HCT116 (cell line): ENCODE measurements around the gene ANKS4B. TPM values are rescaled to one million over a fixed set of nuclear protein-coding genes. Genes with fewer than 3 reads are reported as not detected.
"Not testable (repeated sequence)": the region's sequence is repeated elsewhere in the genome, so short reads cannot be mapped to it uniquely, and the experiment has no call there.

ENCODE experiments used
- ATAC-seq: fragments of 200-7000 bp; cut with Tn5 transposase; 2 replicates; pipeline ENCODE4 v1.9.1; 2020; ENCODE audit warnings: mild to moderate bottlenecking, moderate library complexity
- BruUV-seq: library from RNA; stranded (reverse); fragments of 400-500 nt; replicated peaks from 2 replicates; lab custom pipeline; 2021; lab: Mats Ljungman, UMichigan
- CTCF ChIA-PET: fragments of 300-600 bp; sonication (Branson Sonifier 250); formaldehyde crosslinking; loops from one replicate; lab custom pipeline; 2021; ENCODE audit warnings: antibody characterized with exemption; lab: Charles Lee
- POLR2A ChIA-PET: fragments of 300-600, 350-600 bp; sonication (Branson Sonifier 250); formaldehyde crosslinking; loops from one replicate; lab custom pipeline; 2021; ENCODE audit warnings: antibody characterized with exemption; lab: Charles Lee
- RAD21 ChIA-PET, 2 experiments: fragments of 300-600 bp; sonication (Branson Sonifier 250); formaldehyde crosslinking; loops; one replicate each; lab custom pipeline; 2023; ENCODE audit warnings: low total read pairs in 2 of 2; ENCODE audit not compliant: uncharacterized antibody in 2 of 2, unreplicated experiment in 2 of 2, low non-redundant PET in 1 of 2; lab: Charles Lee
- DNase-seq: peaks from one replicate; pipeline ENCODE4 v3.0.0-alpha.2; 2010; ENCODE audit warnings: low read depth, low spot score
- H2AFZ ChIP-seq: fragments of 200-600 bp; shearing (Covaris generic), sonication (generic); 2 replicates; pipeline ENCODE4 v1.6.1; 2017; ENCODE audit warnings: low read depth, mixed run types, mixed read lengths, antibody characterized with exemption, low read length; ENCODE audit not compliant: poor library complexity, severe bottlenecking
- H3K27ac ChIP-seq: 2 replicates; pipeline ENCODE4 v1.5.1; 2012; ENCODE audit warnings: low read depth, low read length
- H3K27me3 ChIP-seq: fragments of 200-600 bp; sonication (generic); 2 replicates; pipeline ENCODE4 v1.6.1; 2016; ENCODE audit warnings: mixed run types, low read length, mixed read lengths; ENCODE audit not compliant: insufficient read depth
- H3K36me3 ChIP-seq, 2 experiments: fragments of 200-500 bp in 1 of 2; fragments of 200-600 bp in 1 of 2; sonication (Bioruptor generic) in 1 of 2; sonication (generic) in 1 of 2; 2 replicates each; pipeline versions ENCODE4 v1.5.1 to v1.6.1; 2014 to 2016; ENCODE audit warnings: low read length in 2 of 2, inconsistent platforms in 1 of 2, mixed read lengths in 1 of 2, mixed run types in 1 of 2; ENCODE audit not compliant: insufficient read depth in 2 of 2, control insufficient read depth in 1 of 2
- H3K4me1 ChIP-seq, 2 experiments: fragments of 200-600 bp in 1 of 2; sonication (generic) in 1 of 2; 2 replicates each; pipeline versions ENCODE4 v1.5.1 to v1.6.1; 2012 to 2017; ENCODE audit warnings: low read length in 2 of 2, inconsistent platforms in 1 of 2, mild to moderate bottlenecking in 1 of 2, mixed read lengths in 1 of 2, mixed run types in 1 of 2, moderate library complexity in 1 of 2; ENCODE audit not compliant: insufficient read depth in 2 of 2, control insufficient read depth in 1 of 2
- H3K4me2 ChIP-seq: fragments of 200-600 bp; sonication (generic); 2 replicates; pipeline ENCODE4 v1.6.1; 2017; ENCODE audit warnings: mixed run types, low read length, mixed read lengths
- H3K4me3 ChIP-seq, 2 experiments: fragments of 200-600 bp in 1 of 2; sonication (generic) in 1 of 2; replicated peaks in 1 of 2; 2 replicates each; pipeline ENCODE4 v1.5.1; 2011 to 2016; ENCODE audit warnings: low read length in 2 of 2, control low read depth in 1 of 2, low read depth in 1 of 2, mild to moderate bottlenecking in 1 of 2, mixed read lengths in 1 of 2, mixed run types in 1 of 2
- H3K79me2 ChIP-seq: fragments of 200-600 bp; sonication (generic); 2 replicates; pipeline ENCODE4 v1.6.1; 2017; ENCODE audit warnings: mild to moderate bottlenecking, mixed run types, low read length, moderate library complexity, mixed read lengths; ENCODE audit not compliant: insufficient read depth
- H3K9ac ChIP-seq: fragments of 200-600 bp; sonication (generic); 2 replicates; pipeline ENCODE4 v1.6.1; 2016; ENCODE audit warnings: low read length, mixed read lengths
- H3K9me2 ChIP-seq: fragments of 200-600 bp; sonication (generic), shearing (Covaris generic); 2 replicates; pipeline ENCODE4 v1.6.1; 2017; ENCODE audit warnings: mixed run types, mild to moderate bottlenecking, moderate library complexity; ENCODE audit not compliant: insufficient read depth
- H3K9me3 ChIP-seq, 2 experiments: fragments of 200-500 bp in 1 of 2; fragments of 200-600 bp in 1 of 2; sonication (Bioruptor generic) in 1 of 2; sonication (generic) in 1 of 2; 2 replicates each; pipeline ENCODE4 v1.6.1; 2014 to 2017; ENCODE audit warnings: low read length in 2 of 2, mixed read lengths in 2 of 2, inconsistent platforms in 1 of 2, low read depth in 1 of 2, mild to moderate bottlenecking in 1 of 2, mixed run types in 1 of 2, moderate library complexity in 1 of 2; ENCODE audit not compliant: control insufficient read depth in 1 of 2, insufficient read depth in 1 of 2
- H4K20me1 ChIP-seq: fragments of 200-600 bp; sonication (generic), shearing (Covaris generic); 2 replicates; pipeline ENCODE4 v1.6.1; 2017; ENCODE audit warnings: mixed run types, mild to moderate bottlenecking, moderate library complexity; ENCODE audit not compliant: insufficient read depth
- CEBPB ChIP-seq: IDR thresholded peaks from 2 replicates; pipeline ENCODE4 v1.6.1; 2012; ENCODE audit warnings: low read depth
- EGR1 ChIP-seq: IDR thresholded peaks from 2 replicates; pipeline ENCODE4 v1.6.1; 2012; ENCODE audit warnings: low read depth
- EZH2phosphoT487 ChIP-seq: fragments of 200-600 bp; IDR thresholded peaks from 2 replicates; pipeline ENCODE4 v1.6.1; 2018; ENCODE audit warnings: antibody characterized with exemption, borderline replicate concordance
- FOSL1 ChIP-seq: IDR thresholded peaks from 2 replicates; pipeline ENCODE4 v1.6.1; 2012; ENCODE audit warnings: low read depth
- JUND ChIP-seq: IDR thresholded peaks from 2 replicates; pipeline ENCODE4 v1.6.1; 2012
- POLR2A ChIP-seq: IDR thresholded peaks from 2 replicates; pipeline ENCODE4 v1.7.0; 2011; ENCODE audit warnings: borderline replicate concordance; ENCODE audit not compliant: insufficient read depth, insufficient read length; ENCODE audit errors: extremely low read depth
- POLR2AphosphoS5 ChIP-seq: IDR thresholded peaks from 2 replicates; pipeline ENCODE4 v1.6.1; 2011; ENCODE audit warnings: mild to moderate bottlenecking, low read depth, low read length, moderate library complexity
- RAD21 ChIP-seq: IDR thresholded peaks from 2 replicates; pipeline ENCODE4 v1.6.1; 2012; ENCODE audit warnings: low read depth, mild to moderate bottlenecking
- SP1 ChIP-seq: IDR thresholded peaks from 2 replicates; pipeline ENCODE4 v1.6.1; 2012; ENCODE audit warnings: low read depth
- SRF ChIP-seq: IDR thresholded peaks from 2 replicates; pipeline ENCODE4 v1.6.1; 2012; ENCODE audit warnings: low read depth
- ZNF274 ChIP-seq: fragments of 200-500 bp; sonication (Bioruptor generic); IDR thresholded peaks from 2 replicates; pipeline ENCODE4 v1.6.1; 2014; ENCODE audit warnings: mild to moderate bottlenecking, low read depth, low read length, inconsistent platforms
- intact Hi-C: fragments of 100-400 bp; cut with micrococcal nuclease; formaldehyde crosslinking; loops from 2 replicates; pipeline ENCODE4 v1.10.0; 2022
- total RNA-seq: library from RNA; stranded (reverse); gene quantifications from one replicate; pipeline ENCODE4 v1.2.1, GENCODE V29; 2021; ENCODE audit not compliant: unreplicated experiment
- TF ChIP-seq, protein P1 (sequence below): IDR thresholded peaks from 2 replicates; pipeline ENCODE4 v1.6.1; 2012
- TF ChIP-seq, protein P2 (sequence below): IDR thresholded peaks from 2 replicates; pipeline ENCODE4 v1.6.1; 2011; ENCODE audit warnings: mild to moderate bottlenecking, low read length, moderate library complexity; ENCODE audit not compliant: insufficient replicate concordance; ENCODE audit errors: extremely low read depth
- TF ChIP-seq, protein P3 (sequence below), 3 experiments: fragments of 200-600 bp in 1 of 3; sonication (generic) in 1 of 3; IDR thresholded peaks in 2 of 3; conservative IDR thresholded peaks in 1 of 3; 2 replicates each; pipeline ENCODE4 v1.5.1; 2012 to 2017; ENCODE audit warnings: low read depth in 2 of 3, low read length in 2 of 3, antibody characterized with exemption in 1 of 3, borderline replicate concordance in 1 of 3, control low read depth in 1 of 3, mild to moderate bottlenecking in 1 of 3, mixed read lengths in 1 of 3, mixed run types in 1 of 3, moderate library complexity in 1 of 3; ENCODE audit not compliant: insufficient read depth in 1 of 3
- TF ChIP-seq, protein P4 (sequence below): IDR thresholded peaks from 2 replicates; pipeline ENCODE4 v1.6.1; 2012; ENCODE audit warnings: low read depth

ANKS4B gene
- total RNA-seq, 1 experiment from 2014 or later = not detected

DNA sequence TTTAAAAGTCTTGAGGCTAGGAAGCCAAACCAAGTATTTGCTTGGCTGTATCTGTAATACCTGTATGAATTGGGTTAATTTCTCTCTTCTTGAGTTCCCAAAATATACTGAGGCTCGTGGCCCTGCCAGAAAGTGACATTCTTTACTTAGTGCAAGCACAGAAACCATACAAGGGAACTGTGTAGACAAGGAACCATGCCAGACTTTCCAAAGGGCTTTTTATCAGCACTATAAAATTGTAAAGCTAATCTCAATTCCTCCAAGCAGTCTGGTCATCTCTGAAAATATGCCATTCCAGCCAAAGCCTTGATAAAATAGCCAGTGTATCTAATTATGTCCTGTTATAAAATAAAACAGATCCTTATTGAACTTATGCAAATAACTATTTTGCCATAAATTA is 51.8 kb downstream of the ANKS4B start:
- intact Hi-C loops = no loop called here
- CTCF ChIA-PET = interaction anchor here (0.8 to 1.2 kb wide), 2 partner anchors 16 to 97 kb away, joined by 3 to 9 read pairs; no protein-coding TSS in a partner anchor
- Histone ChIP-seq H3K79me2 (no peaks in the 10 kb centered on the region), H2AFZ (no peak overlapping the region), H3K9me2 (no peaks in the 10 kb centered on the region), H3K4me2 (no peak overlapping the region), H3K27ac (no peak overlapping the region), H3K4me1 (no peaks in the 10 kb centered on the region), H4K20me1 (no peaks in the 10 kb centered on the region), H3K9me3 (no peaks in the 10 kb centered on the region), H3K9ac (no peak overlapping the region), H3K36me3 (no peaks in the 10 kb centered on the region), H3K27me3 (no peaks in the 10 kb centered on the region), H3K4me3 (no peak overlapping the region)
- ATAC-seq (no peak), DNase-seq (no peak)
- TF ChIP-seq, protein P1, sequence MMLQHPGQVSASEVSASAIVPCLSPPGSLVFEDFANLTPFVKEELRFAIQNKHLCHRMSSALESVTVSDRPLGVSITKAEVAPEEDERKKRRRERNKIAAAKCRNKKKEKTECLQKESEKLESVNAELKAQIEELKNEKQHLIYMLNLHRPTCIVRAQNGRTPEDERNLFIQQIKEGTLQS = no peak
- TF ChIP-seq RAD21 (no peak), SRF (no peak), POLR2A (no peak), EGR1 (no peak), ZNF274 (no peak), POLR2AphosphoS5 (no peak), EZH2phosphoT487 (no peak), JUND (no peak), SP1 (no peak), CEBPB (no peak), FOSL1 (no peak)
- TF ChIP-seq, protein P2, sequence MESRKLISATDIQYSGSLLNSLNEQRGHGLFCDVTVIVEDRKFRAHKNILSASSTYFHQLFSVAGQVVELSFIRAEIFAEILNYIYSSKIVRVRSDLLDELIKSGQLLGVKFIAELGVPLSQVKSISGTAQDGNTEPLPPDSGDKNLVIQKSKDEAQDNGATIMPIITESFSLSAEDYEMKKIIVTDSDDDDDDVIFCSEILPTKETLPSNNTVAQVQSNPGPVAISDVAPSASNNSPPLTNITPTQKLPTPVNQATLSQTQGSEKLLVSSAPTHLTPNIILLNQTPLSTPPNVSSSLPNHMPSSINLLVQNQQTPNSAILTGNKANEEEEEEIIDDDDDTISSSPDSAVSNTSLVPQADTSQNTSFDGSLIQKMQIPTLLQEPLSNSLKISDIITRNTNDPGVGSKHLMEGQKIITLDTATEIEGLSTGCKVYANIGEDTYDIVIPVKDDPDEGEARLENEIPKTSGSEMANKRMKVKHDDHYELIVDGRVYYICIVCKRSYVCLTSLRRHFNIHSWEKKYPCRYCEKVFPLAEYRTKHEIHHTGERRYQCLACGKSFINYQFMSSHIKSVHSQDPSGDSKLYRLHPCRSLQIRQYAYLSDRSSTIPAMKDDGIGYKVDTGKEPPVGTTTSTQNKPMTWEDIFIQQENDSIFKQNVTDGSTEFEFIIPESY = no peak
- TF ChIP-seq, protein P3, sequence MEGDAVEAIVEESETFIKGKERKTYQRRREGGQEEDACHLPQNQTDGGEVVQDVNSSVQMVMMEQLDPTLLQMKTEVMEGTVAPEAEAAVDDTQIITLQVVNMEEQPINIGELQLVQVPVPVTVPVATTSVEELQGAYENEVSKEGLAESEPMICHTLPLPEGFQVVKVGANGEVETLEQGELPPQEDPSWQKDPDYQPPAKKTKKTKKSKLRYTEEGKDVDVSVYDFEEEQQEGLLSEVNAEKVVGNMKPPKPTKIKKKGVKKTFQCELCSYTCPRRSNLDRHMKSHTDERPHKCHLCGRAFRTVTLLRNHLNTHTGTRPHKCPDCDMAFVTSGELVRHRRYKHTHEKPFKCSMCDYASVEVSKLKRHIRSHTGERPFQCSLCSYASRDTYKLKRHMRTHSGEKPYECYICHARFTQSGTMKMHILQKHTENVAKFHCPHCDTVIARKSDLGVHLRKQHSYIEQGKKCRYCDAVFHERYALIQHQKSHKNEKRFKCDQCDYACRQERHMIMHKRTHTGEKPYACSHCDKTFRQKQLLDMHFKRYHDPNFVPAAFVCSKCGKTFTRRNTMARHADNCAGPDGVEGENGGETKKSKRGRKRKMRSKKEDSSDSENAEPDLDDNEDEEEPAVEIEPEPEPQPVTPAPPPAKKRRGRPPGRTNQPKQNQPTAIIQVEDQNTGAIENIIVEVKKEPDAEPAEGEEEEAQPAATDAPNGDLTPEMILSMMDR (IDR thresholded peaks at IDR 0.05 in 2 of 3, conservative IDR thresholded peaks at IDR 0.05 in 1 of 3; ENCODE audit: borderline replicate concordance in 1 of 3, insufficient read depth in 1 of 3, low read depth in 2 of 3, low read length in 2 of 3) = no peak
- TF ChIP-seq, protein P4, sequence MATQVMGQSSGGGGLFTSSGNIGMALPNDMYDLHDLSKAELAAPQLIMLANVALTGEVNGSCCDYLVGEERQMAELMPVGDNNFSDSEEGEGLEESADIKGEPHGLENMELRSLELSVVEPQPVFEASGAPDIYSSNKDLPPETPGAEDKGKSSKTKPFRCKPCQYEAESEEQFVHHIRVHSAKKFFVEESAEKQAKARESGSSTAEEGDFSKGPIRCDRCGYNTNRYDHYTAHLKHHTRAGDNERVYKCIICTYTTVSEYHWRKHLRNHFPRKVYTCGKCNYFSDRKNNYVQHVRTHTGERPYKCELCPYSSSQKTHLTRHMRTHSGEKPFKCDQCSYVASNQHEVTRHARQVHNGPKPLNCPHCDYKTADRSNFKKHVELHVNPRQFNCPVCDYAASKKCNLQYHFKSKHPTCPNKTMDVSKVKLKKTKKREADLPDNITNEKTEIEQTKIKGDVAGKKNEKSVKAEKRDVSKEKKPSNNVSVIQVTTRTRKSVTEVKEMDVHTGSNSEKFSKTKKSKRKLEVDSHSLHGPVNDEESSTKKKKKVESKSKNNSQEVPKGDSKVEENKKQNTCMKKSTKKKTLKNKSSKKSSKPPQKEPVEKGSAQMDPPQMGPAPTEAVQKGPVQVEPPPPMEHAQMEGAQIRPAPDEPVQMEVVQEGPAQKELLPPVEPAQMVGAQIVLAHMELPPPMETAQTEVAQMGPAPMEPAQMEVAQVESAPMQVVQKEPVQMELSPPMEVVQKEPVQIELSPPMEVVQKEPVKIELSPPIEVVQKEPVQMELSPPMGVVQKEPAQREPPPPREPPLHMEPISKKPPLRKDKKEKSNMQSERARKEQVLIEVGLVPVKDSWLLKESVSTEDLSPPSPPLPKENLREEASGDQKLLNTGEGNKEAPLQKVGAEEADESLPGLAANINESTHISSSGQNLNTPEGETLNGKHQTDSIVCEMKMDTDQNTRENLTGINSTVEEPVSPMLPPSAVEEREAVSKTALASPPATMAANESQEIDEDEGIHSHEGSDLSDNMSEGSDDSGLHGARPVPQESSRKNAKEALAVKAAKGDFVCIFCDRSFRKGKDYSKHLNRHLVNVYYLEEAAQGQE = no peak
- RAD21 ChIA-PET = interaction anchor here in 1 of 2 experiments (0.9 kb wide), 1 partner anchor 15 kb away, joined by 3 read pairs; no protein-coding TSS in a partner anchor
- POLR2A ChIA-PET = no interaction called here
- BruUV-seq = no TSS peak

DNA sequence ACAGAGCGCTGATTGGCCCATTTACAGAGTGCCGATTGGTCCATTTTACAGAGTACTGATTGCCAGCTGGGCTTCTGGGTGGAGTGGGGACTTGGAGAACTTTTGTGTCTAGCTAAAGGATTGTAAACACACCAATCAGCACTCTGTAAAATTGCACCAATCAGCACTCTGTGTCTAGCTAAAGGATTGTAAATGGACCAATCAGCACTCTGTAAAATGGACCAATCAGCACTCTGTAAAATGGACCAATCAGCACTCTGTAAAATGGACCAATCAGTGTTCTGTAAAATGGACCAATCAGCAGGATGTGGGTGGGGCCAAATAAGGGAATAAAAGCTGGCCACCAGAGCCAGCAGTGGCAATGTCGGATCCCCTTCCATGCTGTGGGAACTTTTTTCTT is 56.3 kb downstream of the ANKS4B start:
- ATAC-seq, BruUV-seq, H2AFZ ChIP-seq, H3K4me2 ChIP-seq, intact Hi-C loops, CTCF ChIA-PET, H3K27me3 ChIP-seq, DNase-seq, H3K79me2 ChIP-seq, H3K4me3 ChIP-seq, H3K4me1 ChIP-seq, H3K9ac ChIP-seq, H4K20me1 ChIP-seq, H3K36me3 ChIP-seq, H3K9me3 ChIP-seq, RAD21 ChIA-PET, H3K9me2 ChIP-seq, H3K27ac ChIP-seq, POLR2A ChIA-PET: not testable (repeated sequence)
